ENCODE data around the gene PCDHB4. TPM values are rescaled to one million over a fixed set of nuclear protein-coding genes. Genes with fewer than 3 reads are reported as not detected.

Gene PCDHB4
- total and polyA plus RNA-seq, 10 of the 15 experiments (the other 5 are each of a cell fraction or from before 2014, with no cell fraction given): not detected

GRCh38 chr5:141100243-141100805, 21.3 kb upstream of the PCDHB4 start, which contains the start of gene PCDHB3:
PCDHB3 (plus strand) TSS chr5:141100473; CDS start chr5:141100650, 177 bp downstream.
- in situ Hi-C loops (cut with MboI) (no loop called here), intact Hi-C loops (cut with micrococcal nuclease; ENCODE audit: unreplicated experiment) (no loop called here)
- ATAC-seq (no peak), FAIRE-seq (no peak), DNase-seq (ENCODE audit: low read depth, low spot score) (no peak)
- Histone ChIP-seq H3K79me2 (ENCODE audit: control insufficient read depth, insufficient read depth, low read length) (no peaks in the 10 kb centered on the region), H3K36me3 (ENCODE audit: control insufficient read depth in 2 of 2, insufficient read depth in 2 of 2, low read length in 1 of 2) (no peaks in the 10 kb centered on the region), H3K4me3 (no peak within 1 kb of the TSS), H2AFZ (ENCODE audit: control insufficient read depth, low read depth, low read length) (no peak within 1 kb of the TSS), H3K27ac (ENCODE audit: control insufficient read depth, insufficient read depth) (no peak within 1 kb of the TSS), H4K20me1 (ENCODE audit: control insufficient read depth, insufficient read depth) (no peaks in the 10 kb centered on the region), H3K27me3 (replicated peaks in 1 of 2; ENCODE audit: control insufficient read depth in 2 of 2, insufficient read depth in 2 of 2, low read length in 1 of 2) (no peaks in the 10 kb centered on the region), H3K9ac (ENCODE audit: control insufficient read depth, insufficient read depth, low read length) (no peak within 1 kb of the TSS), H3K4me1 (ENCODE audit: control insufficient read depth, insufficient read depth, low read length) (no peaks in the 10 kb centered on the region), H3K9me3 (replicated peaks; ENCODE audit: control insufficient read depth, insufficient read depth, low read length) (no peaks in the 10 kb centered on the region; the same call in 2 of the 3 replicates), H3K4me2 (ENCODE audit: control insufficient read depth, insufficient read depth) (no peak within 1 kb of the TSS)
- 40% methylated on average over 19 of the region's 19 CpGs for WGBS (ENCODE audit: insufficient coverage, insufficient replicate concordance, low lambda C conversion rate, missing lambda C conversion rate)
- ChIA-PET RAD21 (ENCODE audit: unreplicated experiment) (no interaction called here), CTCF (interaction anchor here (1.1 kb wide), 1 partner anchor 14 kb away, joined by 3 read pairs; no protein-coding TSS in a partner anchor), SMC1A (ENCODE audit: uncharacterized antibody, unreplicated experiment) (no interaction called here), POLR2A (no interaction called here)
- no TSS peak for BruUV-seq (replicated peaks)
- TF ChIP-seq RB1 (IDR thresholded peaks at IDR 0.05; ENCODE audit: borderline replicate concordance) (no peak), RUNX3 (IDR thresholded peaks at IDR 0.05; ENCODE audit: low read length) (0 out of 2 replicates have a peak, but pooled peaks have one; percentile 12), CUX1 (IDR thresholded peaks at IDR 0.05; ENCODE audit: insufficient replicate concordance, low read depth, low read length) (no peak), USF2 (IDR thresholded peaks at IDR 0.05; ENCODE audit: borderline replicate concordance, low read depth, low read length) (no peak)
